22Rv1 (cell line): Measurements from ENCODE around the gene GABBR2.

Source experiments
- ZFX ChIP-seq: fragments of 450-650 bp; IDR thresholded peaks from 2 replicates; pipeline ENCODE4 v1.6.1; 2017; ENCODE audit warnings: antibody characterized with exemption, borderline replicate concordance
- TF ChIP-seq, protein P1 (sequence below): fragments of 450-650 bp; IDR thresholded peaks from 2 replicates; pipeline ENCODE4 v1.5.1; 2017; ENCODE audit warnings: mild to moderate bottlenecking

- TF ChIP-seq, protein P1, sequence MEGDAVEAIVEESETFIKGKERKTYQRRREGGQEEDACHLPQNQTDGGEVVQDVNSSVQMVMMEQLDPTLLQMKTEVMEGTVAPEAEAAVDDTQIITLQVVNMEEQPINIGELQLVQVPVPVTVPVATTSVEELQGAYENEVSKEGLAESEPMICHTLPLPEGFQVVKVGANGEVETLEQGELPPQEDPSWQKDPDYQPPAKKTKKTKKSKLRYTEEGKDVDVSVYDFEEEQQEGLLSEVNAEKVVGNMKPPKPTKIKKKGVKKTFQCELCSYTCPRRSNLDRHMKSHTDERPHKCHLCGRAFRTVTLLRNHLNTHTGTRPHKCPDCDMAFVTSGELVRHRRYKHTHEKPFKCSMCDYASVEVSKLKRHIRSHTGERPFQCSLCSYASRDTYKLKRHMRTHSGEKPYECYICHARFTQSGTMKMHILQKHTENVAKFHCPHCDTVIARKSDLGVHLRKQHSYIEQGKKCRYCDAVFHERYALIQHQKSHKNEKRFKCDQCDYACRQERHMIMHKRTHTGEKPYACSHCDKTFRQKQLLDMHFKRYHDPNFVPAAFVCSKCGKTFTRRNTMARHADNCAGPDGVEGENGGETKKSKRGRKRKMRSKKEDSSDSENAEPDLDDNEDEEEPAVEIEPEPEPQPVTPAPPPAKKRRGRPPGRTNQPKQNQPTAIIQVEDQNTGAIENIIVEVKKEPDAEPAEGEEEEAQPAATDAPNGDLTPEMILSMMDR, result no peak
- TF ChIP-seq ZFX, result no peak
Measured at GRCh38 chr9:98361645-98362044, 347.1 kb downstream of the GABBR2 start.
